Kidney (tissue), 14 donors: ENCODE measurements around the gene ZSWIM5. TPM values are rescaled to one million over a fixed set of nuclear protein-coding genes. Genes with fewer than 3 reads are reported as not detected.

ENCODE experiments used
- DNase-seq, 5 donors: peaks; one replicate each; pipeline ENCODE4 v3.0.0-alpha.2; 2013 to 2020
- FAIRE-seq: peaks from 2 replicates; lab custom pipeline; 2012; peaks lifted over from hg19 to GRCh38; lab: Jason Lieb, UNC
- H3K27ac ChIP-seq, 2 donors: one replicate each; pipeline ENCODE4 v1.7.0; 2013; ENCODE audit warnings: low read depth in 2 of 2, low read length in 2 of 2, inconsistent platforms in 1 of 2
- H3K27me3 ChIP-seq: one replicate; pipeline ENCODE4 v1.7.1; 2013; ENCODE audit warnings: low read length, inconsistent platforms; ENCODE audit not compliant: control insufficient read depth, insufficient read depth
- H3K36me3 ChIP-seq, 3 donors: one replicate each; pipeline versions ENCODE4 v1.7.0 to v1.7.1; 2013; ENCODE audit warnings: low read length in 3 of 3, control low read depth in 1 of 3, inconsistent platforms in 1 of 3; ENCODE audit not compliant: insufficient read depth in 3 of 3, control insufficient read depth in 2 of 3
- H3K4me1 ChIP-seq, 3 donors: one replicate each; pipeline versions ENCODE4 v1.7.0 to v1.7.1; 2013; ENCODE audit warnings: low read length in 3 of 3, inconsistent platforms in 1 of 3, low read depth in 1 of 3; ENCODE audit not compliant: control insufficient read depth in 2 of 3, insufficient read depth in 2 of 3
- H3K4me3 ChIP-seq, 3 donors: one replicate each; pipeline versions ENCODE4 v1.7.0 to v1.8.1; 2013; ENCODE audit warnings: low read length in 3 of 3, control low read depth in 1 of 3, inconsistent platforms in 1 of 3
- H3K9ac ChIP-seq, 3 donors: one replicate each; pipeline versions ENCODE4 v1.7.0 to v1.7.1; 2013; ENCODE audit warnings: low read length in 3 of 3, control low read depth in 1 of 3, inconsistent platforms in 1 of 3
- H3K9me3 ChIP-seq, 3 donors: one replicate each; pipeline versions ENCODE4 v1.7.0 to v1.7.1; 2013; ENCODE audit warnings: low read length in 3 of 3, control low read depth in 1 of 3, inconsistent platforms in 1 of 3; ENCODE audit not compliant: control insufficient read depth in 2 of 3, insufficient read depth in 1 of 3
- intact Hi-C: fragments of 100-400 bp; cut with DNase I; formaldehyde crosslinking; loops from one replicate; pipeline ENCODE4 v1.11.1; 2022
- polyA plus RNA-seq: library from polyadenylated mRNA; stranded (reverse); fragments of 350-450 nt; fragmentation: Illumina TruSeq; extraction: RNeasy Lipid Tissue Mini Kit (QIAGEN cat#74804); gene quantifications from one replicate; pipeline ENCODE4 v1.2.3, GENCODE V29; 2014; ENCODE audit warnings: low read depth, low replicate concordance; ENCODE audit not compliant: insufficient read depth
- total RNA-seq: library from RNA; stranded (reverse); fragmentation: NEBNext Ultra II Directional; extraction: Animal tissue kit (Norgen Biotek cat#: 25700); gene quantifications from one replicate; pipeline ENCODE4 v1.2.1, GENCODE V29; 2021
- TF ChIP-seq, protein P1 (sequence below): IDR thresholded peaks from 3 replicates; pipeline ENCODE4 v1.5.1; 2012; ENCODE audit warnings: mild to moderate bottlenecking, moderate library complexity, borderline replicate concordance; ENCODE audit not compliant: insufficient read depth; ENCODE audit errors: extremely low read depth
- donor health status: control.
- donor health status: control.
- donor health status: control.
- donor health status: control.
- donor health status: control.
- donor health status: DM: yes; HTN: yes; CAD: no.
- donor health status: Normal renal cell carcinoma (clear cell type).

Gene ZSWIM5
- total and polyA plus RNA-seq, 2 donors from 2014 or later = 1.9 to 4.8 TPM

DNA sequence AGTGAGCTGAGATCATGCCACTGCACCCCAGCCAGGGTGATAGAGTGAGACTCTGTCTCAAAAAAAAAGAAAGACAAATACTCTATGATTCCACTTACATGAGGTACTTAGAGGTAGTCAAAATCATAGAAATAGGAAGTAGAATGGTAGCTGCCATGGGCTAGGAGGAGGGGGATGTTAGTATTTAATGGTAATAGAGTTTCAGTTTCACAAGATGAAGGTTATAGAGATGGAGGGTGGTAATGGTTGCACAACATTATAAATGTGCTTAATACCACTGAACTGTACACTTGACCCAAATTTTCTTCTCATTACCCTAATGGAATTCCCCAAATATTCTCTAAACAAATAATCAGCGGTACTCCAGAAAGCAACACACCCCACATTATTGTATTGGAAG lies 232.8 kb downstream of the ZSWIM5 start:
- Histone ChIP-seq H3K4me3 (no peak overlapping the region), H3K27me3 (no peaks in the 10 kb centered on the region), H3K9ac (no peak overlapping the region), H3K27ac (no peak overlapping the region), H3K4me1 (no peaks in the 10 kb centered on the region), H3K36me3 (peaks cover 3 to 18% (median 9%) of the 10 kb centered on the region in 3 donors), H3K9me3 (no peaks in the 10 kb centered on the region)
- TF ChIP-seq, protein P1, sequence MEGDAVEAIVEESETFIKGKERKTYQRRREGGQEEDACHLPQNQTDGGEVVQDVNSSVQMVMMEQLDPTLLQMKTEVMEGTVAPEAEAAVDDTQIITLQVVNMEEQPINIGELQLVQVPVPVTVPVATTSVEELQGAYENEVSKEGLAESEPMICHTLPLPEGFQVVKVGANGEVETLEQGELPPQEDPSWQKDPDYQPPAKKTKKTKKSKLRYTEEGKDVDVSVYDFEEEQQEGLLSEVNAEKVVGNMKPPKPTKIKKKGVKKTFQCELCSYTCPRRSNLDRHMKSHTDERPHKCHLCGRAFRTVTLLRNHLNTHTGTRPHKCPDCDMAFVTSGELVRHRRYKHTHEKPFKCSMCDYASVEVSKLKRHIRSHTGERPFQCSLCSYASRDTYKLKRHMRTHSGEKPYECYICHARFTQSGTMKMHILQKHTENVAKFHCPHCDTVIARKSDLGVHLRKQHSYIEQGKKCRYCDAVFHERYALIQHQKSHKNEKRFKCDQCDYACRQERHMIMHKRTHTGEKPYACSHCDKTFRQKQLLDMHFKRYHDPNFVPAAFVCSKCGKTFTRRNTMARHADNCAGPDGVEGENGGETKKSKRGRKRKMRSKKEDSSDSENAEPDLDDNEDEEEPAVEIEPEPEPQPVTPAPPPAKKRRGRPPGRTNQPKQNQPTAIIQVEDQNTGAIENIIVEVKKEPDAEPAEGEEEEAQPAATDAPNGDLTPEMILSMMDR = no peak
- FAIRE-seq (no peak), DNase-seq (no peak)
- intact Hi-C loops = no loop called here

DNA sequence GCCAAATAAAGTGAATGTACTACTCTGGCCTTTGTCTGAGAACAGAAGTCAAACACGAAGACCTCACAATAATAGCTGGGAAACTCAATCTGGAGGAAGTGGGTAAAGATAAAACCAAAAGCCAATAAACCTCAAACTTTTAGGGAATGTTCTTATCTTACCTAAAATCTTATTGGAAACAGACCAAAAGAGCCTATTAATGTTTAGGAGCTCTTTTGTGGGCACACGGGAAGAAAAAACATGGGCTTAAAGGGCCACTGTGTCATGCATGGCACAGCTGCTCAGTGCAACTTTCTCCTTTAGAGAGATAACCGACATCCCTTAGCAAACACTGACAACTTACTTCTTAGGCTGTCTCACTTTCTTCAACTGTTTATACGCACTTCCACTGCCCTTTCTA lies 236.1 kb downstream of the ZSWIM5 start:
- intact Hi-C loops = no loop called here
- DNase-seq (no peak), FAIRE-seq (no peak)
- Histone ChIP-seq H3K9me3 (no peaks in the 10 kb centered on the region), H3K9ac (no peak overlapping the region), H3K27me3 (no peaks in the 10 kb centered on the region), H3K4me1 (no peaks in the 10 kb centered on the region), H3K27ac (no peak overlapping the region), H3K4me3 (no peak overlapping the region), H3K36me3 (peaks cover 0 to 3% (median under 1%) of the 10 kb centered on the region in 3 donors)
- TF ChIP-seq, protein P1 = no peak

Other genes starting within 250 kb of the ZSWIM5 start
- gene EIF2B3, start 220.0 kb downstream of the ZSWIM5 start, total RNA-seq = 20.6 TPM
- 25.0 TPM for gene EIF2B3, start 220.0 kb downstream of the ZSWIM5 start, polyA plus RNA-seq
- gene HECTD3, start 195.3 kb downstream of the ZSWIM5 start, total RNA-seq = 42.1 TPM
- gene HECTD3, start 195.3 kb downstream of the ZSWIM5 start, polyA plus RNA-seq = 27.5 TPM
- 71.0 TPM for gene UROD, start 194.4 kb downstream of the ZSWIM5 start, total RNA-seq
- 172 TPM for gene UROD, start 194.4 kb downstream of the ZSWIM5 start, polyA plus RNA-seq
- gene HPDL, start 120.3 kb upstream of the ZSWIM5 start, total RNA-seq = 0.66 TPM
- gene HPDL, start 120.3 kb upstream of the ZSWIM5 start, polyA plus RNA-seq = not detected
- gene TOE1, start 133.6 kb upstream of the ZSWIM5 start, total RNA-seq = 10.4 TPM
- gene TOE1, start 133.6 kb upstream of the ZSWIM5 start, polyA plus RNA-seq = 7.3 TPM
- 29.0 TPM for gene MUTYH, start 133.8 kb upstream of the ZSWIM5 start, total RNA-seq
- gene MUTYH, start 133.8 kb upstream of the ZSWIM5 start, polyA plus RNA-seq = 24.1 TPM